Cerebellar cortex (tissue), 1 donor: ENCODE results near the gene HIKESHI.
"Not testable (repeated sequence)": the region's sequence is repeated elsewhere in the genome, so short reads cannot be mapped to it uniquely, and the experiment has no call there.

Experiments used
- DNase-seq: peaks from one replicate; pipeline ENCODE4 v3.0.0-alpha.2; 2015; ENCODE audit warnings: low spot score

The HIKESHI gene

GRCh38 chr11:86292912-86293616 is 9.0 kb upstream of the HIKESHI start:
- no peak for DNase-seq

- DNase-seq, result no peak
Observed at GRCh38 chr11:86294026-86294425, 8.0 kb upstream of the HIKESHI start.

GRCh38 chr11:86301742-86302091 is 323 bp upstream of the HIKESHI start:
- no peak for DNase-seq

- DNase-seq, result no peak
Observed at GRCh38 chr11:86303257-86303656, 1.2 kb downstream of the HIKESHI start.

GRCh38 chr11:86308710-86309109 is 6.7 kb downstream of the HIKESHI start:
- DNase-seq, result not testable (repeated sequence)

- DNase-seq, result no peak
Observed at GRCh38 chr11:86313793-86314192, 11.8 kb downstream of the HIKESHI start.

- DNase-seq, result no peak
Observed at GRCh38 chr11:86314636-86315035, 12.6 kb downstream of the HIKESHI start.

- no peak for DNase-seq
Observed at GRCh38 chr11:86335131-86335767, 33.2 kb downstream of the HIKESHI start.

GRCh38 chr11:86337227-86337626 is 35.2 kb downstream of the HIKESHI start:
- no peak for DNase-seq

- no peak for DNase-seq
Observed at GRCh38 chr11:86341382-86341781, 39.3 kb downstream of the HIKESHI start.

GRCh38 chr11:86346513-86346912 is 44.5 kb downstream of the HIKESHI start:
- no peak for DNase-seq

GRCh38 chr11:86355256-86355655 is 53.2 kb downstream of the HIKESHI start:
- DNase-seq, result no peak

GRCh38 chr11:86357412-86357811 is 55.4 kb downstream of the HIKESHI start:
- DNase-seq, result not testable (repeated sequence)

- DNase-seq, result no peak
Observed at GRCh38 chr11:86358720-86359119, 56.7 kb downstream of the HIKESHI start.

GRCh38 chr11:86360775-86361395 is 58.8 kb downstream of the HIKESHI start:
- DNase-seq, result peak; percentile 62

GRCh38 chr11:86363424-86363823 is 61.4 kb downstream of the HIKESHI start:
- DNase-seq, result no peak

GRCh38 chr11:86365546-86365945 is 63.5 kb downstream of the HIKESHI start:
- no peak for DNase-seq

- DNase-seq, result no peak
Observed at GRCh38 chr11:86369668-86370067, 67.6 kb downstream of the HIKESHI start.

- DNase-seq, result no peak
Observed at GRCh38 chr11:86370171-86370570, 68.1 kb downstream of the HIKESHI start.

- no peak for DNase-seq
Observed at GRCh38 chr11:86370922-86371594, 69.0 kb downstream of the HIKESHI start.

GRCh38 chr11:86372041-86372440 is 70.0 kb downstream of the HIKESHI start:
- DNase-seq, result no peak

GRCh38 chr11:86372586-86372985 is 70.5 kb downstream of the HIKESHI start:
- no peak for DNase-seq

- DNase-seq, result no peak
Observed at GRCh38 chr11:86374069-86374468, 72.0 kb downstream of the HIKESHI start.
